Naive thymus-derived CD8-positive, alpha-beta T cell (primary cell): Measurements from ENCODE around the gene EPN1. TPM values are rescaled to one million over a fixed set of nuclear protein-coding genes. Genes with fewer than 3 reads are reported as not detected.

Experiments used
- ATAC-seq, 2 donors: fragments of 150-1000 bp; cut with Tn5 transposase in 1 of 2; sonication (Bioruptor Pico), chemical (Tn5 transposase) in 1 of 2; 1 replicate in 1 of 2; 2 replicates in 1 of 2; pipeline ENCODE4 v1.10.0; 2021; ENCODE audit warnings: mild to moderate bottlenecking in 2 of 2, moderate library complexity in 2 of 2
- POLR2A ChIA-PET: fragments of 350-600 bp; sonication (Branson Sonifier 250); formaldehyde crosslinking; loops from one replicate; lab custom pipeline; 2021; ENCODE audit warnings: antibody characterized with exemption; lab: Charles Lee
- DNase-seq, 10 donors: peaks; one replicate each; pipeline versions ENCODE4 v3.0.0 to v3.0.0-alpha.2; 2020 to 2022
- H3K27ac Mint-ChIP-seq, 10 donors: one replicate each; pipeline ENCODE4 v1.8.0; 2020 to 2022; ENCODE audit warnings: mild to moderate bottlenecking in 10 of 10, mixed read lengths in 10 of 10, moderate library complexity in 4 of 10, inconsistent platforms in 1 of 10
- H3K27me3 Mint-ChIP-seq, 5 donors: one replicate each; pipeline ENCODE4 v1.8.0; 2021 to 2022; ENCODE audit warnings: mixed read lengths in 5 of 5
- H3K36me3 Mint-ChIP-seq, 3 donors: one replicate each; pipeline ENCODE4 v1.8.0; 2020 to 2022; ENCODE audit warnings: mixed read lengths in 3 of 3, mild to moderate bottlenecking in 2 of 3, inconsistent platforms in 1 of 3
- H3K4me1 Mint-ChIP-seq, 4 donors: one replicate each; pipeline ENCODE4 v1.8.0; 2021 to 2022; ENCODE audit warnings: mixed read lengths in 4 of 4
- H3K4me3 Mint-ChIP-seq, 10 donors: one replicate each; pipeline ENCODE4 v1.8.0; 2020 to 2022; ENCODE audit warnings: mild to moderate bottlenecking in 10 of 10, mixed read lengths in 10 of 10, moderate library complexity in 6 of 10, inconsistent platforms in 1 of 10
- H3K9me3 Mint-ChIP-seq, 9 donors: one replicate each; pipeline ENCODE4 v1.8.0; 2020 to 2022; ENCODE audit warnings: mixed read lengths in 9 of 9, mild to moderate bottlenecking in 3 of 9, inconsistent platforms in 1 of 9, moderate library complexity in 1 of 9
- polyA plus RNA-seq, 3 donors: library from polyadenylated mRNA; unstranded; fragments of 300-500 nt; fragmentation: Illumina TruSeq; gene quantifications; one replicate each; pipeline ENCODE4 v1.2.3, GENCODE V29; 2021
- total RNA-seq, 8 experiments: library from RNA in 2 of 8; stranded (reverse) in 2 of 8; gene quantifications; one replicate each; pipeline ENCODE4 v1.2.3 and lab custom pipeline; 2021 to 2026

Gene EPN1
- total and polyA plus RNA-seq, 5 experiments from 2014 or later = 5.5 to 52.2 (median 15.8) TPM

GRCh38 chr19:55673465-55673864 lies 1.6 kb upstream of the EPN1 start:
- Mint-ChIP-seq H3K36me3 (peaks cover 2 to 63% (median 4%) of the 10 kb centered on the region in 3 donors), H3K9me3 (no peaks in the 10 kb centered on the region), H3K4me3 (peak overlapping the region in 9 of 10 donors; percentile 1 to 50 (median 42)), H3K4me1 (peaks cover 33 to 71% (median 63%) of the 10 kb centered on the region in 4 donors), H3K27ac (peak overlapping the region; percentile 8 to 93 (median 81)), H3K27me3 (no peaks in the 10 kb centered on the region)
- POLR2A ChIA-PET = interaction anchor here (0.6 to 1.1 kb wide), 6 partner anchors 16 to 266 kb away, joined by 3 to 5 read pairs (median 3); partner anchors contain the start of gene UBE2S
- DNase-seq (no peak), ATAC-seq (no peak)

- no peak for ATAC-seq
- H3K4me1 Mint-ChIP-seq = peaks cover 37 to 75% (median 66%) of the 10 kb centered on the region in 4 donors
Measured at GRCh38 chr19:55673889-55674288, 1.1 kb upstream of the EPN1 start.

GRCh38 chr19:55674459-55674840 lies 576 bp upstream of the EPN1 start:
- H3K27me3 Mint-ChIP-seq = no peaks in the 10 kb centered on the region
- H3K36me3 Mint-ChIP-seq = peaks cover 2 to 62% (median 4%) of the 10 kb centered on the region in 3 donors
- POLR2A ChIA-PET = interaction anchor here (1.0 to 1.5 kb wide), 4 partner anchors 18 to 39 kb away, joined by 3 to 8 read pairs (median 6); partner anchors contain the start of genes U2AF2 and ZNF581
- ATAC-seq (no peak), DNase-seq (no peak)
- peak overlapping the region; percentile 46 to 98 (median 62) for H3K4me3 Mint-ChIP-seq
- peak overlapping the region; percentile 37 to 96 (median 89) for H3K27ac Mint-ChIP-seq
- peaks cover 38 to 77% (median 70%) of the 10 kb centered on the region in 4 donors for H3K4me1 Mint-ChIP-seq
- H3K9me3 Mint-ChIP-seq = no peaks in the 10 kb centered on the region

More at GRCh38 chr19:55673889-55674288, 1.1 kb upstream of the EPN1 start:
- no peak for DNase-seq
- Mint-ChIP-seq H3K4me3 (peak overlapping the region; percentile 1 to 98 (median 42)), H3K27me3 (no peaks in the 10 kb centered on the region), H3K9me3 (no peaks in the 10 kb centered on the region), H3K36me3 (peaks cover 2 to 63% (median 4%) of the 10 kb centered on the region in 3 donors), H3K27ac (peak overlapping the region in 9 of 10 donors; percentile 58 to 93 (median 89))
- POLR2A ChIA-PET = interaction anchor here (0.7 to 1.5 kb wide), 5 partner anchors 17 to 73 kb away, joined by 3 to 8 read pairs (median 4); partner anchors contain the start of gene U2AF2

GRCh38 chr19:55675661-55676354 lies 782 bp downstream of the EPN1 start:
- H3K36me3 Mint-ChIP-seq = peaks cover 2 to 63% (median 4%) of the 10 kb centered on the region in 3 donors

GRCh38 chr19:55676383-55676782 lies 1.4 kb downstream of the EPN1 start:
- ATAC-seq (no peak), DNase-seq (no peak)
- peaks cover 36 to 78% (median 66%) of the 10 kb centered on the region in 4 donors for H3K4me1 Mint-ChIP-seq
- H3K27me3 Mint-ChIP-seq = no peaks in the 10 kb centered on the region
- no peaks in the 10 kb centered on the region for H3K9me3 Mint-ChIP-seq
- H3K36me3 Mint-ChIP-seq = peaks cover 2 to 61% (median 4%) of the 10 kb centered on the region in 3 donors
- POLR2A ChIA-PET = interaction anchor here (1.0 to 1.9 kb wide), 2 partner anchors 10 to 22 kb away, joined by 3 to 5 read pairs; partner anchors contain the start of gene U2AF2
- peak overlapping the region; percentile 86 to 98 (median 96) for H3K4me3 Mint-ChIP-seq
- H3K27ac Mint-ChIP-seq = peak overlapping the region in 7 of 10 donors; percentile 70 to 97 (median 87)

More at GRCh38 chr19:55675661-55676354, 782 bp downstream of the EPN1 start:
- POLR2A ChIA-PET = interaction anchor here (0.6 to 1.9 kb wide), 2 partner anchors 21 to 23 kb away, joined by 3 to 5 read pairs; partner anchors contain the start of gene U2AF2
- no peaks in the 10 kb centered on the region for H3K27me3 Mint-ChIP-seq
- H3K27ac Mint-ChIP-seq = peak overlapping the region; percentile 89 to 99 (median 96)
- H3K9me3 Mint-ChIP-seq = no peaks in the 10 kb centered on the region
- peak overlapping the region; percentile 94 to 98 (median 96) for H3K4me3 Mint-ChIP-seq
- ATAC-seq (no peak), DNase-seq (no peak)
- peaks cover 40 to 80% (median 69%) of the 10 kb centered on the region in 4 donors for H3K4me1 Mint-ChIP-seq

GRCh38 chr19:55676889-55677505 lies 2.0 kb downstream of the EPN1 start:
- peaks cover 2 to 60% (median 4%) of the 10 kb centered on the region in 3 donors for H3K36me3 Mint-ChIP-seq
- no peaks in the 10 kb centered on the region for H3K9me3 Mint-ChIP-seq
- H3K27ac Mint-ChIP-seq = peak overlapping the region in 9 of 10 donors; percentile 1 to 97 (median 86)
- peak overlapping the region; percentile 86 to 98 (median 96) for H3K4me3 Mint-ChIP-seq
- ATAC-seq = no peak
- POLR2A ChIA-PET = interaction anchor here (1.0 to 1.9 kb wide), 2 partner anchors 10 to 23 kb away, joined by 3 to 5 read pairs; partner anchors contain the start of gene U2AF2
- H3K27me3 Mint-ChIP-seq = no peaks in the 10 kb centered on the region
- no peak for DNase-seq
- H3K4me1 Mint-ChIP-seq = peaks cover 34 to 75% (median 65%) of the 10 kb centered on the region in 4 donors

GRCh38 chr19:55677572-55678028 lies 2.6 kb downstream of the EPN1 start:
- no peak for ATAC-seq
- Mint-ChIP-seq H3K9me3 (no peaks in the 10 kb centered on the region), H3K27me3 (no peaks in the 10 kb centered on the region), H3K4me1 (peaks cover 34 to 71% (median 66%) of the 10 kb centered on the region in 4 donors), H3K27ac (peak overlapping the region in 7 of 10 donors; percentile 22 to 84 (median 69)), H3K36me3 (peaks cover 2 to 57% (median 4%) of the 10 kb centered on the region in 3 donors), H3K4me3 (peak overlapping the region in 9 of 10 donors; percentile 54 to 98 (median 71))
- DNase-seq = no peak
- POLR2A ChIA-PET = no interaction called here

GRCh38 chr19:55678121-55678671 lies 3.2 kb downstream of the EPN1 start:
- peak overlapping the region in 7 of 10 donors; percentile 22 to 84 (median 64) for H3K27ac Mint-ChIP-seq

GRCh38 chr19:55679343-55680257 lies 4.6 kb downstream of the EPN1 start:
- DNase-seq (no peak), ATAC-seq (no peak)
- Mint-ChIP-seq H3K4me3 (peak overlapping the region in 2 of 10 donors; percentile 4 to 30), H3K4me1 (peaks cover 31 to 68% (median 59%) of the 10 kb centered on the region in 4 donors), H3K27me3 (no peaks in the 10 kb centered on the region), H3K9me3 (no peaks in the 10 kb centered on the region), H3K36me3 (peaks cover 4 to 51% (median 5%) of the 10 kb centered on the region in 3 donors), H3K27ac (peak overlapping the region in 5 of 10 donors; percentile 20 to 66 (median 62))
- POLR2A ChIA-PET = no interaction called here

More at GRCh38 chr19:55678121-55678671, 3.2 kb downstream of the EPN1 start:
- peak overlapping the region in 6 of 10 donors; percentile 54 to 98 (median 96) for H3K4me3 Mint-ChIP-seq
- no peak for ATAC-seq
- H3K4me1 Mint-ChIP-seq = peaks cover 34 to 68% (median 65%) of the 10 kb centered on the region in 4 donors
- POLR2A ChIA-PET = no interaction called here
- no peaks in the 10 kb centered on the region for H3K27me3 Mint-ChIP-seq
- H3K9me3 Mint-ChIP-seq = no peaks in the 10 kb centered on the region
- H3K36me3 Mint-ChIP-seq = peaks cover 2 to 52% (median 4%) of the 10 kb centered on the region in 3 donors
- peak in 1 of 10 donors; percentile 48 for DNase-seq

GRCh38 chr19:55680339-55681130 lies 5.5 kb downstream of the EPN1 start:
- peaks cover 2 to 56% (median 5%) of the 10 kb centered on the region in 3 donors for H3K36me3 Mint-ChIP-seq
- no peaks in the 10 kb centered on the region for H3K27me3 Mint-ChIP-seq
- H3K4me3 Mint-ChIP-seq = peak overlapping the region in 3 of 10 donors; percentile 26 to 56 (median 30)
- POLR2A ChIA-PET = no interaction called here
- DNase-seq = no peak
- no peak for ATAC-seq
- peaks cover 29 to 68% (median 58%) of the 10 kb centered on the region in 4 donors for H3K4me1 Mint-ChIP-seq
- H3K27ac Mint-ChIP-seq = peak overlapping the region in 1 of 10 donors; percentile 59
- no peaks in the 10 kb centered on the region for H3K9me3 Mint-ChIP-seq
